HK-2 (cell line): ENCODE measurements around the gene ASTL.
"Not testable (repeated sequence)": the region's sequence is repeated elsewhere in the genome, so short reads cannot be mapped to it uniquely, and the experiment has no call there.

Experiments used
- DNase-seq: peaks from one replicate; pipeline ENCODE4 v3.0.0-alpha.2; 2018; ENCODE audit not compliant: unreplicated experiment

ASTL gene

GRCh38 chr2:96138179-96139145 is at the start of gene ASTL:
TSS of gene ASTL (minus strand) at chr2:96138502. CDS start at chr2:96138436, 66 bp downstream.
- DNase-seq, result peak; percentile 39

GRCh38 chr2:96186562-96186961 is 48.3 kb upstream of the ASTL start:
- no peak for DNase-seq

DNA sequence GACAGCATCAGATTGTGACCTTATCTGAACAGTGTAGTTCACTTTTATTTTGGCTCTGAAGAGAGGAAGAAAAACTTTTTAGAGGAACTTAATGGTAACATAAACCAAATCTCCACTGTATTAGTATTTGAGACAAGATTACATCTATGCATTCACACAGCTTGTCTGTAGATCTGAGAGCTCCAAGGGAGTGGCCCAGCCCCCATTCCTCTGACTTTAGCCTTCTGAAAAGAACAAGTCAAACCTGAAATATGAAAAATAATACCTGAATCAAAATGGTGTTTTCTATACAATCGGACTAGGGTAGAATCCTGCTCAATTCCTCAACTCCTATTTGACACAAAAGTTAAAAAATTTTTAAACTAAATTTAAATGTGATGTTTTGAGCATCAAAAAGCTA is 47.2 kb upstream of the ASTL start:
- no peak for DNase-seq

GRCh38 chr2:96184989-96185388 is 46.7 kb upstream of the ASTL start:
- no peak for DNase-seq

DNA sequence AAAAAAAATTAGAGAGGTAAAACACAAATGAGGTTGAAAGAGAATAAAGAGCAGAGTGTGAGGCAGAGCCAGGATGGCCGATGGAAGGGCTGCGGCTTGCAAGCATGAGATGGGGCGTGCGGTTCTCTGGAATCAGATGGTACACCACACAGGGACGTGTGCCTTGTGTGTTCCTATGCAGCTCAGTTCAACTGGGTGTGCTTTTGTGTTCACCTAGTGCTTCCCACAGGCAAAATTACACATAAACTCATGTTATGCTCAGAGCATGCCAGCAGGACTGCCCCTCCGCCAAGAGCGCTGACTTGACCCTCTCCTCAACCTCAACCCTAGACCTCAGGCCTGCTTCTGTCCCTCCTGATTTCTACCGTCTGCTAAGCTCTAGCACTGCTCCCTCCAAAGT is 45.9 kb upstream of the ASTL start:
- DNase-seq, result no peak

- no peak for DNase-seq
These were observed 43.2 kb upstream of the ASTL start for GRCh38 chr2:96181529-96181928.

- DNase-seq, result no peak
These were observed 42.2 kb upstream of the ASTL start for GRCh38 chr2:96180521-96180920.

DNA sequence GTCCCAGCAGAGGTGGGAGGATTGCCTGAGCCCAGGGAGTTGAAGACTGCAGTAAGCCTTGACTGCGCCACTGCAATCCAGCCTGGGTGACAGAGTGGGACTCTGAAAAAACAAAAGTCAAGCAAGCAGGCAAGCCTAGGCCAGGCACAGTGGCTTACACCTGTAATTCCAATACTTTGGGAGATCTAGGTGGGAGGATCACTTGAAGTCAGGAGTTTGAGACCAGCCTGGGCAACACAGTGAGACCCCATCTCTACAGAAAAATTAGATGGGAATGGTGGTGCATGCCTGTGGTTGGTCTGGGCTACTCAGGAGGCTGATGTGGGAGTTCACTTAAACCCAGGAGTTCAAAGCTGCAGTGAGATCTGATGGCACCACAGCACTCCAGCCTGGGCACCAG is 41.7 kb upstream of the ASTL start:
- DNase-seq, result no peak

DNA sequence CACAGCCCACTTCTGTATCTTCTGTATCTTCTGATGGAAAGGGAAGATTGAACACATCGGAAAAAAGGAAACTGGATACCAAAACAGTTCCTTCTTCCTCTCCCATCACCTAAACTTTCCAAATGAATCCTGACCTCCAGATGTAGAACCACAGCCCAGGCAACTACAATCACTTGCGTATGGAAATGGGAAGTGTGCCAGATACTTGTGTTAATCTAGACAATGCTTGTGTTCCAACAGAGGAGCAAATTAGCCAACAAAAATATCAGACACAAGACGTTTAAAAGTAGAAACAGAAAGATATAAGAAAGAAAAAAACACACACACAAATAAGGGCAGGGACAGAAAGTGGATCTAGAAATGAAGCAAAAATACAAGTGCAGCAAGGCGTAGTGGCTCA is 38.4 kb upstream of the ASTL start:
- no peak for DNase-seq

GRCh38 chr2:96175951-96176350 is 37.6 kb upstream of the ASTL start:
- DNase-seq, result no peak

GRCh38 chr2:96174251-96175144 is 36.2 kb upstream of the ASTL start:
- DNase-seq, result peak; percentile 71

GRCh38 chr2:96171831-96172230 is 33.5 kb upstream of the ASTL start:
- no peak for DNase-seq

DNA sequence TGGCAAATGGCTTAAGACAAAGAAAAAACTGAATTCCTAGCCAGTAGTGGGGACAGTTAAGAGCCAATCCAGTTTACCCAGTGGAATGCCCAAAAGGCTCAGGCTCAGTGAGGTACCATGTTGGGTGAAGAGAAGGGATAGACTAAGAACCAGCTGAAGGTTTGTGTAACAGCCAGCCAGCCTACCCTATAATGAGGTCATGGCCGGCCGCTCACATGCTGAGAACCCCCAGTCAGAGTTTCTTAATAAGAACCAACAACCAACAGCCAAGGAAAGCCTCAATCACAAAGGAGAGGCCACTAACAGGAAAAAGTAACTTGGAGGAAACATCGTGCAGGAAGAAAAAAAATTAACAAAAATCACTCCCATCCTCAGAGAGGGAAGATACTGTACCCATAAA is 32.3 kb upstream of the ASTL start:
- no peak for DNase-seq

- DNase-seq, result no peak
These were observed 31.7 kb upstream of the ASTL start for GRCh38 chr2:96169868-96170507.

DNA sequence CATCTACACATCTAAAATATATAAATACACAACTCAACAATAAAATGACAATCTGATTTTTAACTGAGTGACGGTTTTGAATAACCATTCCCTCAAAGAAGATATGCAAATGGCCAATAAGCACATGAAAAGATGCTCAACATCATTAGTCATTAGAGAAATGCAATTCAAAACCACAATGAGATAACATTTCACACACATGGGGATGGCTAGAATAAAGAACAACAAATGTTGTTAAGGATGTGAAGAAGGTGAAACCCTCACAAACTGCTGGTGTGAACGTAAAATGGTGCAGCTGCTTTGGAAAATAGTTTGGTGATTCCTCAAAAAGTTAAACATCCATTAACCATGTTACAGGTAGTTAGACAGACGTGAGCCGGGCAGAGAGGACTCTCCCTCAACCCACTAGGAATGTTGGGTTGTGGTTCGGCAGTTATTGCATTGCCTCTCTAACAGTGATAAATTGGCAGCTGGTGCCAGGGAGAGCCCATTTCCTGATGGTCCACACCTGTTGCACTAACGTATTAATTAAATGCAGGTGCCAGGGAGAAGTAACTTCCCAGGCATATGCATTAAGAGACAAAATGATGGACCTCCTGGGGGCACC is 29.2 kb upstream of the ASTL start:
- DNase-seq, result no peak

- DNase-seq, result no peak
These were observed 26.3 kb upstream of the ASTL start for GRCh38 chr2:96164459-96165184.

DNA sequence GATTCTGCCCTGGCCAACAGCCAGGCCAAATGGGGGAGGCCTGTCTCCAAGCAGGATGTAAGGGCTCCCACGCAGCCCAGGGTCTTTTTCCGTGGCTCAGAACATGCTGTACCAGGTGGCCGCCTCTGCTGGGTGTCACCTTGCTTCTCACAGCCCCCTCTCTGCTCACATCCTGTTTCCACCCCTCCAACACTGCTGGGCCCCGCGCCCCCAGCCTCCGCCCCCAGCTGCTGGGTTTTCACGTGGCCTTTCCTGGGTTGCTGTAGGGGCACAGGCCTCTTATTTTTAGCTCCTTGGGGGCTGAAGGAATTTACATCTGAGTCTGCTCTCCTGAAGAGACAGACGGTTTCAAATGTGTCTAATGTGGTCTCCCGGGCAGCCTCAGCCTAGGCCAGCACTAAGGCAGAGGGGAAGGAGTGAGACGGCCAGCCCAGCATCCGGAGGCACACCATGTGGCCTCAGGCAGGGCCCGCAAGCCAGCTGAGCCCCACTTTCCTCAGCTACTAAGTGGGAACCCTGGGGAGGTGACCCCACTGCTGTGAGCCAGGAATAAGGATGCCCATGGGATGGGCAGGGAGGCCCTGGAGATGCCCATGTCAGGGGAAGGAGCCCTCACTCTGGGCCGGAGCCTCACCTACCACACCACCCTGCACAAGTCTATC is 25.6 kb upstream of the ASTL start:
- DNase-seq, result no peak

- DNase-seq, result no peak
These were observed 25.1 kb upstream of the ASTL start for GRCh38 chr2:96163415-96163767.

DNA sequence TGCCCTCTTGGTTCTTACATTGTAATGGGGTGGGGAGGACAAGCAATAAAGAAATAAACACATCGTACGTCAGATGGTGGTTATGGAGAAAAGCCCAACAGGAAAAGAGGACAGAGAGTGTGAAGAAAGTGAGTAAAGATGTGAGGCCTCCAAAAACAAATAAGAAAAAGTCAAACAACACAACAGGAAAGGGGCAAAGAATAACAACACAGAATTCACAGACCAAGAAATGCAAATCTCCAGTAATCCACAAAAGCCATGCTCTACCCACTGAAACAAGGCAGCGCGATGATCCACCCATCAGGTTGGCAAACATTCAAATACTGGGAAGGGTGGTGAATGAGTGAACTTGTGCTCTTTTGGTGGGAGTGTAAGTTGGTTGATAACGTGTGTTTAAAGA is 23.6 kb upstream of the ASTL start:
- DNase-seq, result no peak

GRCh38 chr2:96160366-96160765 is 22.1 kb upstream of the ASTL start:
- not testable (repeated sequence) for DNase-seq
